Neural progenitor cell (in vitro differentiated cells): ENCODE measurements around the gene UBE2I.

Experiments used
- CTCF ChIP-seq: fragments of 200-600 bp; sonication (generic); IDR thresholded peaks from 2 replicates; pipeline ENCODE4 v1.5.1; 2017; ENCODE audit warnings: antibody characterized with exemption, mild to moderate bottlenecking
- EZH2phosphoT487 ChIP-seq: fragments of 200-600 bp; sonication (generic); IDR thresholded peaks from 2 replicates; pipeline ENCODE4 v1.6.1; 2017; ENCODE audit warnings: antibody characterized with exemption

- no peak for TF ChIP-seq CTCF
- TF ChIP-seq EZH2phosphoT487, result no peak
Measured at GRCh38 chr16:1314399-1315068, 5.1 kb downstream of the UBE2I start.
